GM18858 (cell line): Measurements from ENCODE around the gene CYBB.
A peak's percentile ranks its signal among the peaks of the same experiment; 100 is the strongest.

Source experiments
- ATAC-seq: cut with Tn5 transposase; IDR thresholded peaks from one replicate; pipeline ENCODE4 v1.9.1; 2021; ENCODE audit not compliant: unreplicated experiment

Gene CYBB

DNA sequence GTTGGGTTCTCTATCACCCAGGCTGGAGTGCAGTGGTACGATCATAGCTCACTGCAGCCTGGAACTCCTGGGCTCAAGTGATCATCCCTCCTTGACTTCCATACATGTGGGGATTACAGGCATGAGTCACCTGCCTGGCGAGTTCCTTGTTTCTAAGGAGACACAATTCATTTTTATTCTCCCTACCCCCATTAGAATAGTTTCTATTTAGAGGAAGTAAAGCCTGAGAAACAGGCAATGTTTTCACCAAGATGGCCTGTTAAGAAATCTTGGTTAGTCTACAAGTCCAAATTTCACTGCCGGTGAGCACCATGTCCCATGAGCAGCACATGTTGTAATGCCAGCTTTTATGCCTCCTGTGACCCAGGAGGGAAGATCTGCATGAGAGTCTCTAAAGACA, 5.7 kb downstream of the CYBB start:
- no peak for ATAC-seq

GRCh38 chrX:37786624-37787422, 7.0 kb downstream of the CYBB start:
- ATAC-seq, result peak; percentile 70

DNA sequence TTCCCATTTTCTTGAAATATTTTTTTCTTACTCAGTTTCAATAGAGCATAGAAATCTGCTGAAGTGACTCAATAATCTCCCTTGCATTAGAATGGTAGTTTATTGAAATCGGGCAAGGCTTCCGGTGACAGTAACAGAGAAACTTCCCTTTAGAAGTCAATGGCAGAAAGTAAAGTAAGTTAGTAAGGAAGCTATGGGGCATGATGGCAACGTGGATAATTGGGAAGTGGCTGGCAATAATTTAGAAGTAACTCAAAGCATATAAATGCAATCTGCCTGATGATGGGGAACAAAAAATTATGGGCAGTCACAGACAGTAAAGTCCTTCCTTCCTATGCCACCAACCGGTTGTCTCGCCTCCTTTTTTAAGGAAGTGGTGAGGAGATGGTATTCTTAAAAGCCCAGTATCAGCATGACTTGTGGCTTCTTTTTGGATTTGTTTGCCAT, 7.6 kb downstream of the CYBB start:
- ATAC-seq, result peak; percentile 71

- no peak for ATAC-seq
Measured at GRCh38 chrX:37796310-37796709, 16.5 kb downstream of the CYBB start.

DNA sequence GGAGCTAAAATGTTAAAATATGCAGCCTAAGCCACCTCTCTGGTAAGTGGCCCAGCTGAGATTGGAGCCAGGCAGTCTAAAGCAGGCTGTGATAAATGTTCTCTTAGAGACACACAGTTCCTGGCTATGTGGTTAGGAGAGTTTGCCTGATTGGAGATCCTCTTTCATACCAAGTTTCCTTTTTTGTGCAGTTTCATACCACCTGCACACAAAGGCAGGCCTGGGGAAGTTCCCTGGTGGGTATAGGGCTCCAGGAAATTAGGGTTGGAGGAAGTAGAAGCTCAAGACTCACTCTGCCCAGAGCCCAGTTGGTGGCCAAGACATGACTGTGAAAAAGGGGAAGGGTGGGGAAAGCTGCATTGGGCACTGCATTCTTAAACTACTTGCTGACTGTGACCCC, 16.9 kb downstream of the CYBB start:
- ATAC-seq, result peak; percentile 86

DNA sequence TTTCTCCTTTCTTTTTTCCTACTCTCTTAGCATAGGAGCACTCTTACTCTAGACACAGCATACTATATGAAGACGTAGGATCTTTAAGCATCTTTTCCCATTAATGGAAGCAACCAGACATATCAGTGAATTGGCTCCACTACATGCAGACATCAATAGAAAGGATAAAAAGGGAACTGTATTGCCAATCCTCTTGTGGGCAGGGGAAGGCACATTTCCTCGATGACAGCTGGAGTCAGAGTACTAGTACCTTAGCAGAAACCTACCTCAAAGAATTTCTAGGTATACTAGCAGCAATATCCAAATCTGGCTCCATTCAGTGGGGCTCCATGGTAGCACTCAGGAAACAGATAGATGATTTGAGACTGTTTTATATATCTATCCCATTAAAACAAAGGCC, 20.1 kb downstream of the CYBB start:
- no peak for ATAC-seq

- no peak for ATAC-seq
Measured at GRCh38 chrX:37800717-37801116, 20.9 kb downstream of the CYBB start.

GRCh38 chrX:37802028-37802427, 22.2 kb downstream of the CYBB start:
- no peak for ATAC-seq

- ATAC-seq, result no peak
Measured at GRCh38 chrX:37803057-37803456, 23.2 kb downstream of the CYBB start.

DNA sequence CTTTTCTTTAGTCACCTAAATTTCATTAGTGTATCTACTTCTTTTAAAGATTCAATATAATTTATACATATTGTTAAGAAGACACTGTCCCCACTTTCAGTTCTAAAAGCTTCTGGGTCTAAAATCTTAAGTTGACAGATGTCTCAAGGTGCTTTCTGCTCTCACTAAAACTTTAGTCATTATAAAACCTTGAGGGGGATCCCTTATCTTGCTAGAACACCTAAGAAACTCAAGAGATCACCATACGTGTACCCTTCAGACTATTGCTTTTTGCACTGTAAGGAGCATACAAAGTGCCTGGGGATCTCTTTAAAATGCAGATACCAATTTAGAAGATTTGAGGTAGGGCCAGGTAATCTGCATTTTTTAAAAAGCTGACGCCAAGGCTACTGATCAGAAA, 30.1 kb downstream of the CYBB start:
- no peak for ATAC-seq

DNA sequence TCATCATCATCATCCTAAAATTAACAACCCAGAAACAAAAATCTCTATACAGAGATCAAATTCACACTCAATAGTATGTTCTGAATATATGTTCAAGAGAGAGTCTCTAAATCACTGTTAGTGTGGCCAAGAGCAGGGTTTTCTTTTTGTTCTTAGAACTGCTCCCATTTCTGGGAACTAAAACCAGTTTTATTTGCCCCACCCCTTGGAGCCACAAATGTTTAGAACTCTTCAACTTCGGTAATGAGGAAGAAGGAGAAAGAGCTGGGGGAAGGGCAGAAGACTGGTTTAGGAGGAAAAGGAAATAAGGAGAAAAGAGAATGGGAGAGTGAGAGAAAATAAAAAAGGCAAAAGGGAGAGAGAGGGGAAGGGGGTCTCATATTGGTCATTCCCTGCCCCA, 32.3 kb downstream of the CYBB start:
- no peak for ATAC-seq

GRCh38 chrX:37813570-37813969, 33.7 kb downstream of the CYBB start:
- ATAC-seq, result no peak

DNA sequence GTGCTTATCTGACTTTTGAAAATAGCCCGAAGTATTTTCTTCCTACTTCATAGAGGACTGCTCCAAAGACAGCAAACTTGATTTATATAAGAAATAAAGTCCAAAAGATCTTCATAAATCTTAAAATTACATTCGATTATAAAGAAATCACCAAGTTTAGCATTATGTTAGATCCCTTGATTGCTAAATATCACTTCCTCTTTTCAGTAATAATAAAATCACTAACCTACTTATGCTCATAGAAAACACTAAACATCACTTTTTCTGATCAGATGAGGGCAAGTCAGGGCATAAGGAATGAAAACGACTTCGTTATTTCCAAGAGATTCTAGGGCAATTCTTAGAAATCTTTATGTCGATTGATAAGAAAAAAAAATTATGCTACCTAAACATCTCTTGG, 35.5 kb downstream of the CYBB start:
- ATAC-seq, result no peak

- ATAC-seq, result no peak
Measured at GRCh38 chrX:37816766-37817165, 36.9 kb downstream of the CYBB start.

GRCh38 chrX:37817176-37817575, 37.3 kb downstream of the CYBB start:
- no peak for ATAC-seq

GRCh38 chrX:37817579-37817978, 37.7 kb downstream of the CYBB start:
- ATAC-seq, result no peak

GRCh38 chrX:37818031-37818430, 38.2 kb downstream of the CYBB start:
- ATAC-seq, result peak; percentile 26

DNA sequence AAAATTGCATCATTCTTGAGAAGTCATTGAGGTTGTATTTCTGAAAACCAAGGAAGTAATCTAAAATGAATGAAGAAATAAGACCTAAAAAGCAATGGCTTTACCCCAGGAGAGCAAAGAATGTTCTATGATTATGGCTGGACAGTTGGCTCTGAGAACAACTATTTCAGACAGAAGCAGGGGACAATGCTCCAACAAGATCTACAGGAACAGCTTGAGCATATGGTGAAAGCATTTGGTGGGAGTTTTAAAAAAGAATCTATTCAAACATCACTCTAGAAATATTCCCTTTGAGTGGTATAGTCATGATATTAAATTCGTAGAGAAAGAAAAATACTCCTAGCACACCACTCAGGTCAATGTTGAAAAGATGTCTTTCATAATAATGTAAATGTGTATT, 40.8 kb downstream of the CYBB start:
- ATAC-seq, result no peak

DNA sequence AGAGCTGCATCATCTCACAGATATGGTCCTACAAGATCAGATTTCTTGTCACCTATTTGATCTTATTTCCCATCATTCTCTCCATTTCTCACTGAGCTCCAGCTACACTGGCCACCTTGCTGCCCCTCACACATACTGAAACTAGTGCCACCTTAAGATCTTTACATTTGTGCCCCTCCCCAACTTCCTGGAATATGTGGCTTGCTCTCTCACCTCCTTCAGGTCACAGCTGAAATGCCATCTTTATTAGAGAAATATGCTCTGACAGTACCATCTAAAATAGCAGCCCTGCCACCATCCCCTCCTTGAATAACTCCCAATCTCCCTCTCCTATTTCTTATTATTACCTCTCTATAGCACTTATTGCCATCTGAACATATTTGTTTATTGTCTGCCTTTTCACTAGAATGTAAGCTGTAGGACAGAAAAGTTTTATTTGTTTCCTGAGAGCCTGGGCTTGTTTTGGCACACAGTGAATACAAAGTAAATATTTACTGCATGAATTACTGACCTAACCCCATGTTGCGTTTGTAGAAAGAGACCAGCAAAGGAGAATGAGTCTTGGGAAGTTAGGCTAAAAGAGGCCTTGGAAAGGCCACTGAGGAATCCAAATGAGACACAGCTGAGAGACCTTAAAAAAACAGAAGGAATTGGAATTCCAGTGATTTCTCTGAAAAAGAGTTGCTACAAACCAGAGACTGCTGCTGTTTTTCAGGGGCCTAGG, 44.8 kb downstream of the CYBB start:
- ATAC-seq, result no peak

GRCh38 chrX:37825215-37825842, 45.5 kb downstream of the CYBB start:
- no peak for ATAC-seq

DNA sequence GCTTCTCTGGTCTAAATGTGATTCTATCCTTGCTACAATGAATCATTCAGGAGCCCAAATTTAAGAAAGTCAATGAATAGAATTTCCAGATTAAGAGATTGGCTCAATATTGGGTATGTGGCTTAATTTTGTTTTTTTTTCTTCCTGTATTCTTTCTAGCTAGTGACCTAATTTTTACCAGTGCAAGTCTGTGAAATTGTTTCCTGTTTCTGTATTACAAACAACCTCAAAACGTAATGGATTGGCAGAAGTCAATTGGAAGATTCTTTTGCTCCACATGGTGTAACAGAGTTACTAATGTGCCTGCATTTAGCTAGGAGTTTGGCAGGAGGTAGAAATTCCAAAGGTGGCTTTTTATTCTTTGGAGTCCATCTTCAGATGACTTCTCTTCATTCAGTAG, 49.9 kb downstream of the CYBB start:
- ATAC-seq, result no peak

- ATAC-seq, result no peak
Measured at GRCh38 chrX:37830371-37830770, 50.5 kb downstream of the CYBB start.
